Mucosa of stomach (tissue), 1 donor: Measurements from ENCODE around the gene ZMIZ1.

ENCODE experiments used
- H3K27me3 ChIP-seq: one replicate; pipeline ENCODE4 v1.7.0; 2013; ENCODE audit warnings: mild to moderate bottlenecking, low read length; ENCODE audit not compliant: control insufficient read depth, insufficient read depth
- H3K36me3 ChIP-seq: one replicate; pipeline ENCODE4 v1.7.0; 2013; ENCODE audit warnings: low read length; ENCODE audit not compliant: control insufficient read depth, insufficient read depth
- H3K4me1 ChIP-seq: one replicate; pipeline ENCODE4 v1.7.0; 2013; ENCODE audit warnings: mild to moderate bottlenecking, low read length; ENCODE audit not compliant: control insufficient read depth, insufficient read depth
- H3K4me3 ChIP-seq: one replicate; pipeline ENCODE4 v1.7.0; 2013; ENCODE audit warnings: low read length
- H3K9ac ChIP-seq: one replicate; pipeline ENCODE4 v1.7.0; 2013; ENCODE audit warnings: mild to moderate bottlenecking, low read length, moderate library complexity
- H3K9me3 ChIP-seq: one replicate; pipeline ENCODE4 v1.7.0; 2013; ENCODE audit warnings: mild to moderate bottlenecking, low read length, moderate library complexity; ENCODE audit not compliant: control insufficient read depth
- donor health status: Pancreatic carcinoma.

ZMIZ1 gene

GRCh38 chr10:79073784-79074432 is 5.1 kb downstream of the ZMIZ1 start:
- Histone ChIP-seq H3K27me3 (no peaks in the 10 kb centered on the region), H3K9ac (peak overlapping the region; percentile 87), H3K4me3 (no peak overlapping the region), H3K4me1 (peaks cover 76% of the 10 kb centered on the region), H3K36me3 (no peaks in the 10 kb centered on the region), H3K9me3 (no peaks in the 10 kb centered on the region)

DNA sequence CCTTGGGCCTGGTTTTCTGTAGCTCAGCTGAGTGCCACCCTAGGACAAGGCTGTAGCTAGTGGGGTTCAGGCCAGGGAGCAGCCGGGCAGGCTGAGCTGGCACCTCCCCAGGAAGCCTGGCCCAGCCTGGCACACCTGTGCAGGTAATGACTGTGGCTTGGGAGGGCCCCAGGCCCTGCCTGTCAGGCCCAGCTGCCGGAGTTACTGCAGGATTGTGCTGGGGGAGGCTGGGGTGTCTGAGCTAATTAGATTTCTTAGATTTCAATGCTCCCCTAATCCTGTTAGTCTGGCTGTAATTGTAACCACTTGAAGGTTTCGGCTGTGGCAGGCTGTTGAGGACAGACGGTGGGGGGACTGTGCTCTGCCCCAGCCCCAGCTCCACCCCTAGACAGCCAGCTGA is 6.0 kb downstream of the ZMIZ1 start:
- Histone ChIP-seq H3K27me3 (no peaks in the 10 kb centered on the region), H3K4me3 (no peak overlapping the region), H3K9me3 (no peaks in the 10 kb centered on the region), H3K4me1 (peaks cover 84% of the 10 kb centered on the region), H3K36me3 (no peaks in the 10 kb centered on the region), H3K9ac (peak overlapping the region; percentile 87)

GRCh38 chr10:79075418-79075817 is 6.7 kb downstream of the ZMIZ1 start:
- H3K9ac ChIP-seq = peak overlapping the region; percentile 7
- H3K36me3 ChIP-seq = no peaks in the 10 kb centered on the region
- peaks cover 91% of the 10 kb centered on the region for H3K4me1 ChIP-seq
- H3K27me3 ChIP-seq = no peaks in the 10 kb centered on the region
- no peaks in the 10 kb centered on the region for H3K9me3 ChIP-seq
- H3K4me3 ChIP-seq = no peak overlapping the region

GRCh38 chr10:79077488-79078173 is 8.9 kb downstream of the ZMIZ1 start:
- Histone ChIP-seq H3K27me3 (no peaks in the 10 kb centered on the region), H3K4me1 (peaks cover 99% of the 10 kb centered on the region), H3K9me3 (no peaks in the 10 kb centered on the region), H3K36me3 (no peaks in the 10 kb centered on the region), H3K9ac (no peak overlapping the region), H3K4me3 (no peak overlapping the region)

- peaks cover 99% of the 10 kb centered on the region for H3K4me1 ChIP-seq
- no peak overlapping the region for H3K9ac ChIP-seq
Observed at GRCh38 chr10:79078367-79079053, 9.7 kb downstream of the ZMIZ1 start.

GRCh38 chr10:79079054-79079397 is 10.3 kb downstream of the ZMIZ1 start:
- Histone ChIP-seq H3K4me3 (no peak overlapping the region), H3K9ac (no peak overlapping the region), H3K36me3 (no peaks in the 10 kb centered on the region), H3K9me3 (no peaks in the 10 kb centered on the region), H3K27me3 (no peaks in the 10 kb centered on the region), H3K4me1 (peaks cover 99% of the 10 kb centered on the region)

More at GRCh38 chr10:79078367-79079053, 9.7 kb downstream of the ZMIZ1 start:
- no peaks in the 10 kb centered on the region for H3K9me3 ChIP-seq
- no peak overlapping the region for H3K4me3 ChIP-seq
- H3K36me3 ChIP-seq = no peaks in the 10 kb centered on the region
- no peaks in the 10 kb centered on the region for H3K27me3 ChIP-seq

DNA sequence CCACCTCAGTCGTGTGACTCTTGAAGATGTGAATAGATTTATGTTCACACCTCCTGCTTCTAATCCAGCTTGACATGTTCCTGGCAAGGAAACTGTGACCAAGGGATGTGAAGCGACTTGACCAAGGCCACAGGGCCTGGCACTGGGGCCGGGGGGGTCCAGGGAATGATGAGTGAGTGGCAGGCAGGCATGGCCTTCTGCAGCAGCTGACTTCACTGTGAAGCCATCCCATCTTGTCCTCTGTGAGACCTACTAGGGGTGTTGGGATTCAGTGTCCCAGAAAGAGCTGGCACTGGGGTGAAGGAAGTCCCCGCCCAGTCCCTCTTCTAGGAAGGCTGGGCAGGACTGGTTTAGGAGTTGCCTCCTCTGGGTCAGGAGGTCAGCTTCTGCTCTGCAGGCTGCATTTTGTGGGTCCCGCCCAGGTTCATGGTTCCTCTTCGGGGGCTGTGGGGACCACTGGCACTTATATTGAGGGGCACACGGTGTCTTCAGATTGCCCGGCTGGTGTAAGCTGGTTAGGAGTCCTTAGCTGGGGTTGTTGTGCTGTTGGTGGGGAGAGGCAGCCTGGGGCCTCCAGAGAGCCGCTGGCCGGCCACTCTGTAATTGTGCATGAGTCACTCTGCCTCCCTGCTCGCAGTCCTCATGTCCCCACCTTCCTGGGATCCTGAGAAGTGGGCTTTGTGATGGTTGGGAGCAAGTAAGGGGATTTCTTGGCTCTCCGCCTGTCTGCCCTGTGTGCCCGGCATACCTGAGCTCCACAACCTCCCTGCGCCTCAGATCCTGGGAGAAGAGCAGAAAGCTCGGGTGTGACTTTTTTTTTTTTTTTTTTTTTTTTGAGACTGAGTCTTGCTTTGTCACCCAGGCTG is 11.0 kb downstream of the ZMIZ1 start:
- no peaks in the 10 kb centered on the region for H3K36me3 ChIP-seq
- peaks cover 99% of the 10 kb centered on the region for H3K4me1 ChIP-seq
- no peak overlapping the region for H3K9ac ChIP-seq
- H3K4me3 ChIP-seq = no peak overlapping the region
- no peaks in the 10 kb centered on the region for H3K9me3 ChIP-seq
- H3K27me3 ChIP-seq = no peaks in the 10 kb centered on the region

DNA sequence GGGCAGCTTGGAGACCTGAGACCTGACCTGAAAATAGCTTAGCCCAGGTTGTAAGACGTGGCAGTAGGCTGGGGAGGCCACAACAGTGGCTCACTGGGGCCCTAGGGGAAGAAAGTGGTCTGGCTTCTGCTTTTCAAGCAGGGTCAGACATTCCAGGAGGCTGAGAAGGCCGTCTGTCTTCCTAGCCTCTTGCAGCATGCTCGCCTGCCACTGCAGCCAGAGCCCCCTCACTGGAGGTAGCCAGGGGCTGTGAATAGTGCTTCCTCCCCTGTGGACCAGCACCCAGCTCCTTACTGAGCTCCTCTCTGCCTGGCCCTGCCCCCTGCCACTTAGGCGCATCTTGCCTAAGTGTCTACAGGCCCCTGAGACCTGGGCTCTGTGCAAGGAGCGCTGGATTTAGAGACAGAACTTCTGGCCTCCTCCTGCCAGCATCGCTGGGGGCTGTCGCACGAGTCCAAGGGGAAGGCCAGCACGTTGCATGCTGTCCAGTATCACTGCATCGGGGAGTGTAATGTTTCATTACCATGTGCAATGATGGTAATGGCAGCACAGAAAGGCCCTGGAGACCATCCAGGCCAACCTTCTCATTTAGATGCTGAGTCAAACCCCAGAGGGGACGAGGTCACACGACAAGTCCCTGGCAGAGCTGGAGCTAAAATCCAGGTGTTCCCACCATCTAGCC is 12.7 kb downstream of the ZMIZ1 start:
- no peaks in the 10 kb centered on the region for H3K27me3 ChIP-seq
- H3K9ac ChIP-seq = peak overlapping the region; percentile 50
- no peak overlapping the region for H3K4me3 ChIP-seq
- no peaks in the 10 kb centered on the region for H3K36me3 ChIP-seq
- H3K4me1 ChIP-seq = peaks cover 99% of the 10 kb centered on the region
- H3K9me3 ChIP-seq = no peaks in the 10 kb centered on the region

- Histone ChIP-seq H3K27me3 (no peaks in the 10 kb centered on the region), H3K4me1 (peaks cover 99% of the 10 kb centered on the region), H3K4me3 (no peak overlapping the region), H3K36me3 (no peaks in the 10 kb centered on the region), H3K9ac (no peak overlapping the region), H3K9me3 (no peaks in the 10 kb centered on the region)
Observed at GRCh38 chr10:79082035-79082373, 13.2 kb downstream of the ZMIZ1 start.

DNA sequence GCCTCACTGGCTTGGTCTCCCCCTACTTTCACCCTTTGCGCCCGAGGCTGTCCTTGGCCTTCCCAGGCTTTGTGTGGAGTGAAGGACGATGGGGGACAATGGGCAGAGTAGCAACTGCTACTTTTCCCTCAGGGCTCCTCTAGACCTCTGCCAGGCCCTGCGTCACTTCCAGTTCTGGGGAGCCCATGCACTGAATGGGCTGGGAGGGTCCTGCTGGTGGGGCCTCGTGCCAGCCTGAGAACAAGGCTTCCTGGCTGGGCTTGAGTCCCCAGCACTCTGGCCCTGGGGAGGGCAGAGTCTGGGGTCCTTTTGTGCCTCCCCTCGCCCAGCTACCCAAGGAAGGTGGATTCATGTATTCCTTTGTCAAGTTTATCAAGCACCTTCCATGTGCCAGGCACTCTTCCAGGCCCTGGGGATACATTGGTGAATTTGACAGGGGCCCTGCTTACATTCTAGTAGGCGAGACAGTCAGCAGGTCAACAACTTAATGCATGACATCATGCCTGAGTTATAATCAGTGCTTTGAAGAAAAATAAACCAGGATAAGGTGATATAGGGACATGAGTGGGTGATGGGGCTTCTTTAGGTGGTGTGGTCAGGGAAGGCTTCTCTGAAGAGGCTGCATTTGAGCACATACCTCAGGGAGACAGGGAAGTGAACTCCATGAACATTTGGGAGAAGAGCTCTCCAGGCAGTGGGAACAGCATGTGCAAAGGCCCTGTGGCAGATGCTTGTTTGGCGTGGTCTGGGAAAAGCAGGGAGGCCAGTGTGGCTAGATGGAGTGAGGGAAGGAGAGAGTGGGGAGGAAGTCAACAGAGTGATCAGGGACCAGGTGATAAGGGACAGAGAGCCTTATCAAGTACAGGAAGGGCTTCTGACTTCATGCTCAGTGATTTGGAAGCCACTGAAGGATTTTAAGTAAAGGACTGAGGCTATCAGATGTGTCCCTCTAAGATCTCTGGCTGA is 14.1 kb downstream of the ZMIZ1 start:
- Histone ChIP-seq H3K9ac (peak overlapping the region; percentile 23), H3K4me3 (no peak overlapping the region), H3K9me3 (no peaks in the 10 kb centered on the region), H3K27me3 (no peaks in the 10 kb centered on the region), H3K36me3 (no peaks in the 10 kb centered on the region), H3K4me1 (peaks cover 99% of the 10 kb centered on the region)
